ENCODE data around the gene PTPRT. TPM values are rescaled to one million over a fixed set of nuclear protein-coding genes. Genes with fewer than 3 reads are reported as not detected.

Gene PTPRT
- total RNA-seq, 1 donor from 2014 or later: 23.5 TPM

- TF ChIP-seq CTCF (IDR thresholded peaks at IDR 0.05): no peak
Measured at GRCh38 chr20:42100137-42100704, 1089.5 kb downstream of the PTPRT start.

GRCh38 chr20:42099101-42099500, 1090.6 kb downstream of the PTPRT start:
- no peak for DNase-seq (ENCODE audit: low spot score in 2 of 2)
- intact Hi-C loops (cut with DNase I): no loop called here
- H3K9me3 ChIP-seq: no peaks in the 10 kb centered on the region
- no peaks in the 10 kb centered on the region for H3K27me3 ChIP-seq
- H3K4me3 ChIP-seq: no peak overlapping the region
- TF ChIP-seq CTCF (IDR thresholded peaks at IDR 0.05): no peak
- no peak overlapping the region for H3K27ac ChIP-seq
- H3K4me1 ChIP-seq: no peaks in the 10 kb centered on the region
- H3K36me3 ChIP-seq: no peaks in the 10 kb centered on the region

More at GRCh38 chr20:42100137-42100704, 1089.5 kb downstream of the PTPRT start:
- no peaks in the 10 kb centered on the region for H3K9me3 ChIP-seq
- no peaks in the 10 kb centered on the region for H3K36me3 ChIP-seq
- no peaks in the 10 kb centered on the region for H3K4me1 ChIP-seq
- DNase-seq (ENCODE audit: low spot score in 2 of 2): no peak
- no peak overlapping the region for H3K27ac ChIP-seq
- no peak overlapping the region for H3K4me3 ChIP-seq
- H3K27me3 ChIP-seq: no peaks in the 10 kb centered on the region
- intact Hi-C loops (cut with DNase I): no loop called here

- Histone ChIP-seq H3K27ac (no peak overlapping the region), H3K4me1 (no peaks in the 10 kb centered on the region), H3K36me3 (no peaks in the 10 kb centered on the region), H3K27me3 (no peaks in the 10 kb centered on the region), H3K4me3 (no peak overlapping the region), H3K9me3 (no peaks in the 10 kb centered on the region)
- no peak for DNase-seq (ENCODE audit: low spot score in 2 of 2)
- intact Hi-C loops (cut with DNase I): no loop called here
- TF ChIP-seq CTCF (IDR thresholded peaks at IDR 0.05): no peak
Measured at GRCh38 chr20:42098418-42098817, 1091.3 kb downstream of the PTPRT start.

GRCh38 chr20:42097741-42098140, 1092.0 kb downstream of the PTPRT start:
- intact Hi-C loops (cut with DNase I): no loop called here
- H3K4me3 ChIP-seq: no peak overlapping the region

GRCh38 chr20:42095221-42095620, 1094.5 kb downstream of the PTPRT start:
- TF ChIP-seq CTCF (IDR thresholded peaks at IDR 0.05): no peak
- Histone ChIP-seq H3K9me3 (no peaks in the 10 kb centered on the region), H3K27ac (no peak overlapping the region), H3K4me1 (no peaks in the 10 kb centered on the region), H3K36me3 (no peaks in the 10 kb centered on the region), H3K27me3 (no peaks in the 10 kb centered on the region), H3K4me3 (no peak overlapping the region)
- no peak for DNase-seq (ENCODE audit: low spot score in 2 of 2)
- intact Hi-C loops (cut with DNase I): no loop called here

More at GRCh38 chr20:42097741-42098140, 1092.0 kb downstream of the PTPRT start:
- no peak for TF ChIP-seq CTCF (IDR thresholded peaks at IDR 0.05)
- Histone ChIP-seq H3K36me3 (no peaks in the 10 kb centered on the region), H3K9me3 (no peaks in the 10 kb centered on the region), H3K27me3 (no peaks in the 10 kb centered on the region), H3K4me1 (no peaks in the 10 kb centered on the region), H3K27ac (no peak overlapping the region)
- no peak for DNase-seq (ENCODE audit: low spot score in 2 of 2)
